NCI-H460 (cell line): ENCODE measurements around the gene TP53BP1. TPM values are rescaled to one million over a fixed set of nuclear protein-coding genes. Genes with fewer than 3 reads are reported as not detected.

Source experiments
- DNase-seq: peaks from one replicate; pipeline ENCODE4 v3.0.0-alpha.2; 2016; ENCODE audit warnings: low read depth; ENCODE audit errors: extremely low read depth
- total RNA-seq: library from RNA; depleted of rRNA; stranded (reverse); fragments of >200 nt; shearing (Covaris generic); gene quantifications from 2 replicates; pipeline ENCODE4 v1.2.3, GENCODE V29; 2014

TP53BP1 gene
- total RNA-seq, 1 experiment from 2014 or later, result 23.3 TPM

- no peak for DNase-seq
Measured at GRCh38 chr15:43521419-43521818, 28.5 kb upstream of the TP53BP1 start.

GRCh38 chr15:43520138-43520537, 27.2 kb upstream of the TP53BP1 start:
- no peak for DNase-seq

- DNase-seq, result no peak
Measured at GRCh38 chr15:43519196-43519595, 26.2 kb upstream of the TP53BP1 start.

- DNase-seq, result no peak
Measured at GRCh38 chr15:43518197-43518761, 25.3 kb upstream of the TP53BP1 start.

GRCh38 chr15:43517354-43518196, 24.6 kb upstream of the TP53BP1 start, which contains the start of gene MAP1A:
Gene MAP1A (plus strand): TSS chr15:43517608. CDS start chr15:43521474, 3,866 bp downstream.
- no peak for DNase-seq

GRCh38 chr15:43516801-43517353, 23.9 kb upstream of the TP53BP1 start:
- no peak for DNase-seq

GRCh38 chr15:43516185-43516584, 23.2 kb upstream of the TP53BP1 start:
- no peak for DNase-seq

GRCh38 chr15:43515741-43516140, 22.8 kb upstream of the TP53BP1 start:
- DNase-seq, result no peak

GRCh38 chr15:43514241-43515057, 21.5 kb upstream of the TP53BP1 start:
- DNase-seq, result no peak

GRCh38 chr15:43513550-43513949, 20.6 kb upstream of the TP53BP1 start:
- DNase-seq, result no peak

GRCh38 chr15:43511012-43511885, 18.3 kb upstream of the TP53BP1 start:
- DNase-seq, result no peak

GRCh38 chr15:43510200-43511011, 17.4 kb upstream of the TP53BP1 start:
- peak; percentile 97 for DNase-seq

- no peak for DNase-seq
Measured at GRCh38 chr15:43509660-43510199, 16.8 kb upstream of the TP53BP1 start.

GRCh38 chr15:43508991-43509659, 16.2 kb upstream of the TP53BP1 start:
- no peak for DNase-seq

GRCh38 chr15:43508421-43508820, 15.5 kb upstream of the TP53BP1 start:
- DNase-seq, result no peak

GRCh38 chr15:43505738-43506137, 12.8 kb upstream of the TP53BP1 start:
- no peak for DNase-seq

- DNase-seq, result no peak
Measured at GRCh38 chr15:43499635-43500034, 6.7 kb upstream of the TP53BP1 start.

- DNase-seq, result no peak
Measured at GRCh38 chr15:43498990-43499389, 6.0 kb upstream of the TP53BP1 start.
